ENCODE measurements around the gene TAS2R14.

The TAS2R14 gene

DNA sequence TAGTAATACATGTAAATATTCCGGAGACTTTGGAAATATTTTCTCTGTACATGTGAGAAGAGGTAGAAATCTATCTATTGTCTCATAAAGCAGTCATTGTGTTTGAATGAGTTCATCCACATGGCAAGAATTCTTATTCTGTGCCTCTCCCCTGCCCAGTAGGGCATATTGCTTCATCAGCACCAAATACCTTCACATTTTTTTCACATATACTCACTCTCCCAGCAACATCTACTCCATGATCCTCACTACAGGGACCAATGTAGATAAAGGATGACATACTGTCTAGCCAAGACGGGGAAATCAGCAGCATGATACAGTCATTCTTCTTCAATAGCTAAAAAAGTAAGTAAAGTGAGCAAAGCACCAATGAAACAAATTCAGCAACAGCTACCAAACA lies 1.3 kb upstream of the TAS2R14 start:
- Histone ChIP-seq H3K4me2 (no peak overlapping the region), H3K4me3 (IDR thresholded peaks at IDR 0.05; ENCODE audit: insufficient read depth, low read depth, low read length) (no peak overlapping the region), H3K36me3 (ENCODE audit: insufficient read depth) (no peaks in the 10 kb centered on the region), H3K27me3 (ENCODE audit: insufficient read depth, low read depth) (no peaks in the 10 kb centered on the region), H2AFZ (ENCODE audit: low read depth) (no peak overlapping the region), H3K27ac (no peak overlapping the region), H4K20me1 (ENCODE audit: insufficient read depth) (no peaks in the 10 kb centered on the region), H3K79me2 (ENCODE audit: insufficient read depth, low read depth) (no peaks in the 10 kb centered on the region), H3K9ac (no peak overlapping the region), H3K4me1 (ENCODE audit: low read depth, poor library complexity, severe bottlenecking) (peaks cover 18% of the 10 kb centered on the region)
- TF ChIP-seq, protein P1, sequence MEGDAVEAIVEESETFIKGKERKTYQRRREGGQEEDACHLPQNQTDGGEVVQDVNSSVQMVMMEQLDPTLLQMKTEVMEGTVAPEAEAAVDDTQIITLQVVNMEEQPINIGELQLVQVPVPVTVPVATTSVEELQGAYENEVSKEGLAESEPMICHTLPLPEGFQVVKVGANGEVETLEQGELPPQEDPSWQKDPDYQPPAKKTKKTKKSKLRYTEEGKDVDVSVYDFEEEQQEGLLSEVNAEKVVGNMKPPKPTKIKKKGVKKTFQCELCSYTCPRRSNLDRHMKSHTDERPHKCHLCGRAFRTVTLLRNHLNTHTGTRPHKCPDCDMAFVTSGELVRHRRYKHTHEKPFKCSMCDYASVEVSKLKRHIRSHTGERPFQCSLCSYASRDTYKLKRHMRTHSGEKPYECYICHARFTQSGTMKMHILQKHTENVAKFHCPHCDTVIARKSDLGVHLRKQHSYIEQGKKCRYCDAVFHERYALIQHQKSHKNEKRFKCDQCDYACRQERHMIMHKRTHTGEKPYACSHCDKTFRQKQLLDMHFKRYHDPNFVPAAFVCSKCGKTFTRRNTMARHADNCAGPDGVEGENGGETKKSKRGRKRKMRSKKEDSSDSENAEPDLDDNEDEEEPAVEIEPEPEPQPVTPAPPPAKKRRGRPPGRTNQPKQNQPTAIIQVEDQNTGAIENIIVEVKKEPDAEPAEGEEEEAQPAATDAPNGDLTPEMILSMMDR (conservative IDR thresholded peaks at IDR 0.05; ENCODE audit: low read depth, low read length) = no peak

DNA sequence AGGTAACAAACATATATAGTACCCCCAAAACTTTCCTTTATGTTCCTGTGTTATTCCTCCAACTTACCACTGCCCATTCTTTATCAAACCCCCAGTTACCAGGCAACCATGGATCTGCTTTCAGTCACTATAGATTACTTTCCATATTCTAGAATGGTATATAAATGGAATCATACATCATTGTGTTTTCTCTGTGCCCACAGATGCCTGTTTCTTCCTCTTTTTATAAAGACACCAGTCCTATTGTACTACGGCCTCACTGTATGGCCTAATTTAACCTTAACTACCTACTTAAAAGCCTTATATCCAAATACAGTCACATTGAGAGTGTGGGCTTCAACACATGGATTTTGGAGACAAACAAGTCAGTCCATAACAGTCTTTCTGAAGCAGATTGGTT lies 2.6 kb downstream of the TAS2R14 start:
- no peak overlapping the region for H2AFZ ChIP-seq (ENCODE audit: low read depth)
- H3K27ac ChIP-seq = no peak overlapping the region
- no peak overlapping the region for H3K4me3 ChIP-seq (IDR thresholded peaks at IDR 0.05; ENCODE audit: insufficient read depth, low read depth, low read length)
- no peaks in the 10 kb centered on the region for H3K36me3 ChIP-seq (ENCODE audit: insufficient read depth)
- H3K4me2 ChIP-seq = no peak overlapping the region
- TF ChIP-seq, protein P1 (conservative IDR thresholded peaks at IDR 0.05; ENCODE audit: low read depth, low read length) = no peak
- H3K4me1 ChIP-seq (ENCODE audit: low read depth, poor library complexity, severe bottlenecking) = peaks cover 1% of the 10 kb centered on the region
- H3K27me3 ChIP-seq (ENCODE audit: insufficient read depth, low read depth) = no peaks in the 10 kb centered on the region
- no peaks in the 10 kb centered on the region for H3K79me2 ChIP-seq (ENCODE audit: insufficient read depth, low read depth)
- no peaks in the 10 kb centered on the region for H4K20me1 ChIP-seq (ENCODE audit: insufficient read depth)
- no peak overlapping the region for H3K9ac ChIP-seq

DNA sequence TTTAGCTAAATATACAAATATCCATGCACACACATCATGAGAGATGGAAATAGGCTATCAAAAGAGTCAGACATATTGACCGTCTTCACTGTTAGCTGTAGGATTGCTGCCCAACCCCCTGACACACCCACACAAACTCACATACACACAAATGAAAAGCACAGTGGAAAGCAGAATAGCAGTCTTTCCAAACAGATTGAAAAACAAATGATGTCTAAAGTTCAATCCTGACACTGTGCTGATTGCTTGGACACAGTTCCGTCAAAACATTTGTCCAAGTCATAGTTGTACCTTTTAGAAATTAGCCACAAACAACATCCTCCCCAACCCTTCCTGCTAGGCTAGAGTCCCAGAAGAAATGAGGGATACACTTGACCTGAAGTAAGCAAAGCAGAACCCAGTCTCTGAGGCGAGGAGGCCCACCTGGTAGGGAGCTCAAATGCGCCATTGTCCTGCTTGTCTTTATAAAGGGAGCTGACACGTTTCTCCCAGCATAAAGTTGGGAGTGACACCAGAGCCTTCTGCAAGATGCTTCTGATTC lies 10.2 kb downstream of the TAS2R14 start, which contains the start of gene PRH2:
PRH2 (plus strand) TSS at position 491 of the 541 bp plus-strand sequence; CDS start at position 529, 38 bp downstream.
- Histone ChIP-seq H3K9ac (no peak within 1 kb of the TSS), H3K4me3 (IDR thresholded peaks at IDR 0.05; ENCODE audit: insufficient read depth, low read depth, low read length) (no peak within 1 kb of the TSS), H3K27me3 (ENCODE audit: insufficient read depth, low read depth) (no peaks in the 10 kb centered on the region), H3K4me2 (no peak within 1 kb of the TSS), H3K27ac (no peak within 1 kb of the TSS), H3K36me3 (ENCODE audit: insufficient read depth) (no peaks in the 10 kb centered on the region), H3K79me2 (ENCODE audit: insufficient read depth, low read depth) (no peaks in the 10 kb centered on the region), H3K4me1 (ENCODE audit: low read depth, poor library complexity, severe bottlenecking) (no peaks in the 10 kb centered on the region), H4K20me1 (ENCODE audit: insufficient read depth) (no peaks in the 10 kb centered on the region), H2AFZ (ENCODE audit: low read depth) (no peak within 1 kb of the TSS)
- TF ChIP-seq, protein P1 (conservative IDR thresholded peaks at IDR 0.05; ENCODE audit: low read depth, low read length) = no peak

DNA sequence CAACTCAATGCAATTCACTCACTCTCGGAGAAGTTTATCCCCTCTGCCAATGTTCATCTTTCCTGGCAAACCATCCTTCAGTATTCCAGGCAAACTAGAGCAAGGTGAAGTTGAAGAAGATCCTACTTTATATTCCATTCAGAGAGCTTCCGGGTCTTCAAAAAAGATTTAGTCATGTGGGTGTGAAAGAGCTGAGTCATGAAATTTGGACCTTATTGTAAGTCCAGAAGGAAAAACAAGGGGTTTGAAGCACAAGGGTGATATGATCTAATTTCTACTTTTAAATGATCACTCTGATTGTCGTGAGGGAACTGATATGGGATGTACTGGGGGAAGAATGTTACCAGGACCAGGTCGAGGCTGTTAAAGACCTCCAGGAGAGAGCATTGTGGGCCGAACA lies 12.8 kb downstream of the TAS2R14 start:
- no peak overlapping the region for H3K4me3 ChIP-seq (IDR thresholded peaks at IDR 0.05; ENCODE audit: insufficient read depth, low read depth, low read length)
- no peak overlapping the region for H3K4me2 ChIP-seq
- H3K27ac ChIP-seq = no peak overlapping the region
- H3K79me2 ChIP-seq (ENCODE audit: insufficient read depth, low read depth) = no peaks in the 10 kb centered on the region
- H3K36me3 ChIP-seq (ENCODE audit: insufficient read depth) = no peaks in the 10 kb centered on the region
- no peaks in the 10 kb centered on the region for H3K4me1 ChIP-seq (ENCODE audit: low read depth, poor library complexity, severe bottlenecking)
- H4K20me1 ChIP-seq (ENCODE audit: insufficient read depth) = no peaks in the 10 kb centered on the region
- no peak overlapping the region for H2AFZ ChIP-seq (ENCODE audit: low read depth)
- TF ChIP-seq, protein P1 (conservative IDR thresholded peaks at IDR 0.05; ENCODE audit: low read depth, low read length) = no peak
- no peak overlapping the region for H3K9ac ChIP-seq
- H3K27me3 ChIP-seq (ENCODE audit: insufficient read depth, low read depth) = no peaks in the 10 kb centered on the region
